Activated naive CD8-positive, alpha-beta T cell (primary cell): ENCODE measurements around the gene ARHGAP18.

Experiments
- H3K27ac Mint-ChIP-seq: one replicate; pipeline ENCODE4 v1.8.0; 2021; ENCODE audit warnings: mixed read lengths
- H3K27me3 Mint-ChIP-seq: one replicate; pipeline ENCODE4 v1.8.0; 2021; ENCODE audit warnings: mixed read lengths
- H3K36me3 Mint-ChIP-seq: one replicate; pipeline ENCODE4 v1.8.0; 2021; ENCODE audit warnings: mixed read lengths
- H3K4me1 Mint-ChIP-seq: one replicate; pipeline ENCODE4 v1.8.0; 2021; ENCODE audit warnings: low read depth, mixed read lengths
- H3K4me3 Mint-ChIP-seq: one replicate; pipeline ENCODE4 v1.8.0; 2021; ENCODE audit warnings: mild to moderate bottlenecking, mixed read lengths
- H3K9me3 Mint-ChIP-seq: one replicate; pipeline ENCODE4 v1.8.0; 2021; ENCODE audit warnings: low read depth, mixed read lengths

The ARHGAP18 gene

DNA sequence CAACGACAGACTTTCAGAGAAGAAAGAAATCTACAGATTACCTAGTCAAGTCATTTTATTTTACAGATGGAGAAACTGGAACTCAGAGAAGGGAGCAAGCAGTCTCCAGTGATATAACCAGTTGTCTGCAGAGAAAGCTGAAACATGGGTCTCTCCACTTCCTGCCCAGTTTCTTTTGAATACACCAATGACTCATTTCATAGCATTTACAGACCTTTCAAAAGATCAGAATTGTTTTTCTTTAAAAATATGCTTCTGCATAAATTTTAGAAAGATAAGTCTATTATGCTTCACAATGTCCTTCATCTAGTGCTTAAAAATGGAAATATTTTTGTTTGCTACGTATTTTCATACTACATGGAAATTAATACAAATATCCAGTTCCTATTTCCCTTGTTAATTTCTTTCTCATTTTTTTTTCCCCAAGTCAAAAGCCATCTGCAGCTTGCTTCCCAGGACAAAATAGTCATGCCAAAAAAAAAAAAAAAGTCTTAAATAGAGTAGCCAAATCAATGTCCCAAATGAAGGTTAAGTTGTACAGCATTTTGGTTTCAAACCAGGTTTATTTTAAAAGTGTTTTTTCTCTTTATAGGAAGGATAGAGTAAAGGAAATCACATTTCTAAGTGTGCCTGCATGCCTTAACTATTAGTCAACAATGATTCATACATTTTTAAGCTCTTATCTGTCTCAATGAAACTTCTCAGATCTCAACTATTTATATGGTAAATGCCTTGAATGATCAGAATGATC lies 36.9 kb downstream of the ARHGAP18 start:
- no peaks in the 10 kb centered on the region for H3K36me3 Mint-ChIP-seq
- no peaks in the 10 kb centered on the region for H3K9me3 Mint-ChIP-seq
- H3K27ac Mint-ChIP-seq, result peak overlapping the region; percentile 80
- no peaks in the 10 kb centered on the region for H3K27me3 Mint-ChIP-seq
- peaks cover 39% of the 10 kb centered on the region for H3K4me1 Mint-ChIP-seq
- H3K4me3 Mint-ChIP-seq, result peak overlapping the region; percentile 67

DNA sequence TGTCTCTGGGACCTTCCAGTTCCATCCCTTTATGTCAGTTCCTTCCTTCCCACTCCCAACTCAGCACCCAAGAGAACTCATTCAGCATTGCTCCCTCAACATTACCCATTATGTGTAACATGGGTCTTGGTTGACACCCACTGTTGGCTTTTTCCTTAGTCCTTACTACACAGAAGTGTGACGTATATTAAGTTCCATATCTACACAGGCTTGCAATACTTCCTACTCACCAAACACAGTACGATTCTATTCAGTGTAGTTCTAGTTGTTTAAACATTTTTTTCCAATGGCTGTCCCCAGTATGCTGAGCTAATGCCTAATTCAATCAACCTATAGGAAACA lies 37.7 kb downstream of the ARHGAP18 start:
- Mint-ChIP-seq H3K4me1 (peaks cover 34% of the 10 kb centered on the region), H3K27ac (peak overlapping the region; percentile 80), H3K36me3 (no peaks in the 10 kb centered on the region)

DNA sequence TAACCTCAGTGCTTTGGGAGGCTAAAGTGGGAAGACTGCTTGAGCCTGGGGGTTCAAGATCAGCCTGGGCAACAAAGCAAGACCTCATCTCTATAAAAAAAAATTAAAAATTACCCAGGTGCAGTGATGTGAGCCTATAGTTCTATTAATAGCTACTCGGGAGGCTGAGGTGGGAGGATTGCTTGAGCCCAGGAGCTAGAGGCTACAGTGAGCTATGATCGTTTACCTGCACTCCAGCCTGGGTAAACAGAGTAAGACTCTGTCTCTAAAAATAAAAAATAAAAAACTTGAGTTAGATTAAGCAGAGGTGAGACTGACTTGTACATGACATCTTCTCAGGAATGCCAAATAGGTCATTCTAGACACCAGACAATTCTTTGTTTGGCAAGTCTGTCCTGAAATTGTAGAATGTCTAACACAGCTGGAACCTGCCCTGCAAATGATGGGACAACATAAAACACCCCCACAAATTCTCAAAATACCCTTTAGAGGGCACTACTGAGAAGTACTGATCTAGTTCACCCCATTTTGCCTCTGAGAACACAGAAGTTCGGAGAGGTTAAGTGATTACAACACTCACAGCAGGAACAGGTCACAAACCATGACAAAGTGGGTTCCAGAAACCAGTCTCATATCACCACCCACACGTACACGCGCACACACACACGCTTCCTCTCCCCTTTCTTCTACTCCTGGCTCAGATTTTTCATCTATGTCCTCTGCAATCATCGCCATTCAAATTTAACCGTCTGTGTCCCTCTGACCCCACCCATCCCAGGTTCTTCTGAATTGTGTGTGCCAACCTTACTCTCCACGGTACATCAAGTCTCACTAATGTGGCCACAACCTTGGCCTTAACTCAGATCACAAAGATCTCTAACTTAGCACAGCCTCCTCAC lies 38.3 kb downstream of the ARHGAP18 start:
- peak overlapping the region; percentile 80 for H3K27ac Mint-ChIP-seq
- H3K27me3 Mint-ChIP-seq, result no peaks in the 10 kb centered on the region
- no peaks in the 10 kb centered on the region for H3K9me3 Mint-ChIP-seq
- H3K36me3 Mint-ChIP-seq, result no peaks in the 10 kb centered on the region
- peaks cover 34% of the 10 kb centered on the region for H3K4me1 Mint-ChIP-seq
- peak overlapping the region; percentile 67 for H3K4me3 Mint-ChIP-seq

More for the DNA sequence above, 37.7 kb downstream of the ARHGAP18 start:
- no peaks in the 10 kb centered on the region for H3K9me3 Mint-ChIP-seq
- no peaks in the 10 kb centered on the region for H3K27me3 Mint-ChIP-seq
- H3K4me3 Mint-ChIP-seq, result peak overlapping the region; percentile 67

DNA sequence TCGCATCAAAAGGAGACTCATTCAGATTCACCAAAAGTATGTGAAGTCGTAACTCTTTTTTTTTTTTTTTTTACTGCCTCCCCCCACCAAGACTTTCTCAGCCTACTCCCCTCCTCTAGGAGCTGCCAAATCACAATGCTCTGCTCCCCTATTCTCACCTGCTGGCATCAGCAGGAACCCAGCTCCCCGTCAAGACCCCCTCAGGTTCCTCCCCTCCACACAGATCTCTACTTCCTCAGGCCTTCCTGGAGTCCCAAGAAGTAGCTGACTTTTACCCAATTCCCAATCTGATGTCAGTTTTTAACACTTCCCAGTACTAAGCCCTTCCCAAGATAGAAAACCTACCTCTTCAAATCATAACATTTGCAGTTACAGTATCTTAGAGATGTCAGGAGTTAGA lies 39.3 kb downstream of the ARHGAP18 start:
- H3K4me1 Mint-ChIP-seq, result peaks cover 34% of the 10 kb centered on the region
- no peaks in the 10 kb centered on the region for H3K9me3 Mint-ChIP-seq
- H3K27me3 Mint-ChIP-seq, result no peaks in the 10 kb centered on the region
- no peak overlapping the region for H3K27ac Mint-ChIP-seq
- no peaks in the 10 kb centered on the region for H3K36me3 Mint-ChIP-seq
- no peak overlapping the region for H3K4me3 Mint-ChIP-seq

DNA sequence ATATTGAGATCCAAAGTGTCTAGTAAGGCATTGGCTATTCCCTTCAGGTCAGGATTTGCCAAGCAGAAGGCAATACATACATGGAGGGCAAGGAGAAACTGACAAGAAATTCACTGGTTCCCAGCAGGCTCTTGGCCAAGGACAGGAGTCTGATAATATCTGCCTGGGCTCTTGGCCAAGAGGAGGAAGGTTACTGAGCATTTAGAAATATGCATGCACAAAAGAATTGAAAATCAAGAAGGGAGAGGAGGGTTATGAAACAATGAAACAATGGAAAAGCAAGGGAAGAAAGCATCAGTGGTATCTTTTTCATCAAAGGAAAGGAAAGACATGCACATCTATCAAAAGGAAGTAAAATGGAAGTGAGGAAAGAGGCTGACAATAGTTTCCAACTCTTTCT lies 42.4 kb downstream of the ARHGAP18 start:
- Mint-ChIP-seq H3K27ac (no peak overlapping the region), H3K27me3 (no peaks in the 10 kb centered on the region), H3K4me1 (peaks cover 18% of the 10 kb centered on the region), H3K4me3 (no peak overlapping the region), H3K9me3 (no peaks in the 10 kb centered on the region), H3K36me3 (no peaks in the 10 kb centered on the region)

DNA sequence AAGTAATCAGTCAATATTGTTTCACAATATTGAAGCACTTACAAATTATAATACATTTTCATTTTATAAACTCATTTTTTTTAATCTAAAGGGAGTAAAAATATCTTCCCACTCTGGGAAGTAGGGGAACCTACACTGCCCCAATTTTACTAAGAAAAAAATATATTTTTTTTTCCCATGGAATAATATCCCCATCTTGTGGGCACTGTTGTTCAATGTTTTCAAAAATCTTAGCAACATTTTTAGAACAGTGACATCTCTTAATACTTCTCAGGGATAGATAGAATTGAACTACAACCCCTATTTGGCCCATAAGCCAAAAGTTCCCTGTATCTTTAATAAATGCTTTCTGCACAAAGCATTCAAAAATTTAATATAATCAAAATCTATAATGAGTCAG lies 42.9 kb downstream of the ARHGAP18 start:
- Mint-ChIP-seq H3K9me3 (no peaks in the 10 kb centered on the region), H3K36me3 (no peaks in the 10 kb centered on the region), H3K4me1 (peaks cover 16% of the 10 kb centered on the region), H3K27ac (no peak overlapping the region), H3K4me3 (no peak overlapping the region), H3K27me3 (no peaks in the 10 kb centered on the region)

DNA sequence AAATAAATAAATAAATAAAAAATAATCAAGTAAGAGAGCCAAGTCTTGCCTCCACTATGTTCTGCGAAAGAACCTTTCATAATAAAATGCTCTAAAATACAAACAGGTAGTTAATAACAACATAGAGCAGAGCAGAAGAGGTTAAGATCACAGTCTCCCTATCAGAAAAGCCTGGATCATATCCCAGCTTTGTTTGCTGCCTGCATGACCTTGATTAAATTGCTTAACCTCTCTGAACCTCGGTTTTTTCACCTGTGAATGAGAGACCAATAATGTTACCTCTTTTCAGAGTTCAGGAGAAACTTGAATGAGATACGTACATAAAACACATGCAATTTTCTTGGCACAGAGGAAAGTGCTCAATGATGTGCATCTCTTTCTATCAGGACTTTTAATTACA lies 44.4 kb downstream of the ARHGAP18 start:
- Mint-ChIP-seq H3K4me1 (peaks cover 4% of the 10 kb centered on the region), H3K36me3 (no peaks in the 10 kb centered on the region), H3K9me3 (no peaks in the 10 kb centered on the region), H3K4me3 (no peak overlapping the region), H3K27ac (no peak overlapping the region), H3K27me3 (no peaks in the 10 kb centered on the region)

DNA sequence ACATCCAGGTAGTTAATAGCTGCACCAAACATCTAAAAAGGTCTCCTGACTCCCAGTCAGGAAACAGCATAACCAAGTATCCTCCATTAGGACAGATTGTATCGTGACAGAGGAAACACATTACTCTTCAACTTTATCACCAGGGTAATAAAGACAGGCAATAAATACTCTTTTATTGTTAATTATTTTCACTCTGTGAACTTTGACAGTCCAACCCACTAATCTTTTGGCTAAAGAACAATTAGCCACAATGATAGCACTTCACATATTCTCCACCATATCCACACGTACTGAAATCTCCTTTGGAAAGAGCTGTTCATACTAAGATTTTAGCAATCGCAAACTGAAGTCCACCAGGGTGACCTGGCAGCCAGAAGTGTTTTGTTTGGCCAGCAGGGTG lies 46.4 kb downstream of the ARHGAP18 start:
- Mint-ChIP-seq H3K27ac (no peak overlapping the region), H3K4me3 (no peak overlapping the region), H3K4me1 (peaks cover 4% of the 10 kb centered on the region), H3K9me3 (no peaks in the 10 kb centered on the region), H3K36me3 (no peaks in the 10 kb centered on the region), H3K27me3 (no peaks in the 10 kb centered on the region)

DNA sequence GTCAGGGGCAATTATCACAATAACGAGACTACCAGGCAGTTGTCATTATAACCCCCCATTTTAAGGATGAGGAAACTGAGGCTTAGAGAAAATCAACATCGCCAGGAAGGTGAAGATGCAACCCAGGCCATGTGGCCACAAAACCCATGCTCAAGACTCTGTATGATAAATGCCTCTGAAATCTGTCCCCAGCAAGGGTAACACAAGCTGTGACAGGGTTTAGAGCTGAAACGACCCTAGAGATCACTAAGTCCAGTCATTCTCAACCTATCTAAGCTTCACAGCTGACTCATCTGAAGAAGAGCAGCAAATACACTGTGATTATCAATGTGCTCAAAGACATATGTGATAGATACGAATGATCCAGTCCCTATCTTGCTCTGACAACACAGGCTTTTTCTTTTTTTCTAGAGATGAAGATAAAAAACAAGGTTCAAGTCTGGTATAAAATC lies 47.0 kb downstream of the ARHGAP18 start:
- Mint-ChIP-seq H3K4me3 (no peak overlapping the region), H3K36me3 (no peaks in the 10 kb centered on the region), H3K4me1 (peaks cover 4% of the 10 kb centered on the region)

DNA sequence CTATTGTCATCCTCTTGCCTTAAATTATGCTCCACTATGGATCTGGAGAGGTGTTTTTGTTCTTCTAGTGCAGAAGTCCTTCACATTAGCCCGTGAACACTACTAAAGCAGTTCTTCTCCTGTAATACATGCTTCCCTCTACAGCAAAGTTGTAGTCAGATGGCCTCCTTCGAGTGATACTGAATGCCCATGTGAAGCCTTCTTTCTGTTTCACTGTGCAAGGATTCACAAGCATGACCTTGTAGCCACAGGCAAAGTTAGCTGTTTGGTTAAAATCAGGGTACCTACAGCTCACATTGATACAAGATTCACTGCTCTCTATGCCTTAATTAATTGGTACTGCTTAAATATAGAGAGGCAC lies 47.6 kb downstream of the ARHGAP18 start:
- Mint-ChIP-seq H3K9me3 (no peaks in the 10 kb centered on the region), H3K27me3 (no peaks in the 10 kb centered on the region), H3K27ac (no peak overlapping the region), H3K36me3 (no peaks in the 10 kb centered on the region), H3K4me1 (peaks cover 4% of the 10 kb centered on the region), H3K4me3 (no peak overlapping the region)

More for the DNA sequence above, 47.0 kb downstream of the ARHGAP18 start:
- Mint-ChIP-seq H3K27ac (no peak overlapping the region), H3K27me3 (no peaks in the 10 kb centered on the region), H3K9me3 (no peaks in the 10 kb centered on the region)

DNA sequence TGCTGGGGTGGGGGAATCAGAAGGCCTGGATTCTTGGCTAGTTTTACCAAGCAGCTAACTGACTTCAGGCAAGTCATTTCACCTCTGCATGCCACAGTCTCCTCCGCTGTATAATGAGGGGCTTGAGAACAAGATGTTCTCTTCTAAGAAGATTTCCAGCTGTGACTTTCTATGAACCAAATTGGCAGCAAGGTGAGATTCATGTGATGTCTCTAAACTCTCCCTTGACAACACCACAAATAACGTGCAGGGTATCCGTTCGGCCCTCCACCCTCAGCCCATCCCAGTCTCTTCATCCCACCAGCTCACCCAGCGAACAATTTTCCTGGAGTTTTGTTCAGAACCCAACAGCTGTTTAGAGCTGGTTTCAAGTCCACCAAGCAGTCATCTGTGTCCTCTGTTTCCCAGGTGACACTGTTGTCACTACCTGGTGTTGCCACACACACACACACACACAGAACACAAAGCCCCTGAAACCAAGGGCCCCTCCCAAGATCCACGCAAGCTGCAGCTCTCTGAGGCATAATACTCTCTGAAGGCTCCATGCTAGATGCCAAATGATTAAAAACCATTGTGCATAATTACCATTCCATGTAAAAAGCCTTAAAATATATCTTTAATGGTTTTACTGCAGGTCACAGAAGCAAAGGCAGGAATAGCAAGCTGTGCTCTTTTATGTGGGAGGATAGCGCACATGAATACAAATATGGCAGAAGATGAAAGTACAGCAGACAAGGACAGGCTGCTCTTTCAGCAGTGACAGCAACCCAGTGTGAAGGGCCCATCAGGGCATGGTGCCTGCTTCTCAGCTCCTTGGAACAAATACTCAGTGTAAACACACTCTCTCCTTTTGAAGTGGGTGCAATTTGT lies 48.2 kb downstream of the ARHGAP18 start:
- no peaks in the 10 kb centered on the region for H3K9me3 Mint-ChIP-seq
- H3K27ac Mint-ChIP-seq, result no peak overlapping the region
- H3K36me3 Mint-ChIP-seq, result no peaks in the 10 kb centered on the region
- H3K4me1 Mint-ChIP-seq, result peaks cover 4% of the 10 kb centered on the region
- no peaks in the 10 kb centered on the region for H3K27me3 Mint-ChIP-seq
- H3K4me3 Mint-ChIP-seq, result no peak overlapping the region

DNA sequence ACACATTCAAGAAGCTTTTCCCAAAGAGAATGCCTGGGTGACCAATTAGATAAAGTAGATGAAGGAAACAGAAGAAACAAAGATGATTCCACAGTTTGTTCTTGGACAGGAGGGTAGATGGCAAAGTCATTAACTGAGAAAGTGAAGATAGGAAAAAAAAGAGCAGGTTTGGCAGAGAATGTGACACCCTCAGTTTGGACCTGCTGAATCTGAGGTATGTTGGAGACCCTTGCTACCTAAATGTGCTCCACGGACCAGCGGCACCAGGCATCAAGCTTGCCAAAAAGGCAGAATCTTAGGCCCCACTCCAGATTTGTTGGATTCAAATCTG lies 49.7 kb downstream of the ARHGAP18 start:
- H3K4me3 Mint-ChIP-seq, result no peak overlapping the region
- H3K36me3 Mint-ChIP-seq, result no peaks in the 10 kb centered on the region
- no peak overlapping the region for H3K27ac Mint-ChIP-seq
- H3K4me1 Mint-ChIP-seq, result peaks cover 9% of the 10 kb centered on the region
- no peaks in the 10 kb centered on the region for H3K27me3 Mint-ChIP-seq
- no peaks in the 10 kb centered on the region for H3K9me3 Mint-ChIP-seq

DNA sequence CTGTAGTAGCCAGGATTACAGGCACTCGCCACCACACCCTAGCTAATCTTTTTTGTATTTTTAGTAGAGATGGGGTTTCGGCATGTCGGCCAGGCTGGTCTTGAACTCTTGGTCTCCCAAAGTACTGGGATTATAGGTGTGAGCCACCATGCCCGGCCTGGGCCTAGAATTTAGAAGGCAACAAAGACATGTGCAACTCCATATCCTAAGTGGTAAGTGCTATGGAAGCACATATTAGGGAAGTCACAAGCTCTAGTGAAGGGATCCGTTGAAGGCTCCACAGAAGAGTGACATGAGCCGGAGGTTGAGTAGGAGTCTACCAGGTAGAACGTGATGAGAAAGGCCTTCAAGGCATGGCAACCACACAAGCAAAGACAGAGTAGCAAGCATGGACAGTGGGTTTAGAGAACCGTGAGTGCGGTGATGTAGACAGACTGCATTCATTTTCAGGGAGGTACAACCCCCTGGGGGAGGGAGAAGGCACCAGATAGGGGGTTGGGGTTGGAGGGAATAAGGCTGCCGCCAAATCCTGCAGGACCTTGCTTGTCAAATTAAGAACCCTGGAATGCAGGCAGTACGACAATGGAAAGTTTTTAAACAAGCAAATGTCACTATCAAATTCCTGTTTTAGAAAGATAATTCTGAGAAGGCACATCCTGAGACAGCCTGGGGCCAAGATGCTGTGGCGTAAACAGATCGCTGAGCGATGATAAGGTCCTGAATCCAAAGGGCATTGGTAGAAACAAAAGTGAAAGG lies 50.2 kb downstream of the ARHGAP18 start:
- peaks cover 11% of the 10 kb centered on the region for H3K4me1 Mint-ChIP-seq
- no peak overlapping the region for H3K27ac Mint-ChIP-seq
- H3K4me3 Mint-ChIP-seq, result no peak overlapping the region
- H3K9me3 Mint-ChIP-seq, result no peaks in the 10 kb centered on the region
- H3K36me3 Mint-ChIP-seq, result no peaks in the 10 kb centered on the region
- H3K27me3 Mint-ChIP-seq, result no peaks in the 10 kb centered on the region

DNA sequence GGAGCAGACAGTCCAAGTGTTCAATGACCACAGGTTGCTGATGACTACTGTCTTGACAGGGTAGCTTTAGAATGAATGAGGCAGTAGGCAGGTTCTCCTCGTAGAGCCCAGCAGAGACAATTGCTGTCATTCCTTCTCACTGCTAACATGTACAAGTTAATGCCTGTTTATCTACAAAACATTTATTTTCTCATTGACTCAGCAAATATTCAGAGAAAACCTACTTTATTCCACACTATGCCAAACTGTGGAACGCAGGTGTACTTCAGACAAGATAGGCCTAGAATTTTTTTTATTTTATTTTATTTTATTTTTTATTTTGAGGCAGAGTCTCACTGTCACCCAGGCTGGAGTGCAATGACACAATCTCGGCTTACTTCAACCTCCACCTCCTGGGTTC lies 50.8 kb downstream of the ARHGAP18 start:
- Mint-ChIP-seq H3K4me1 (peaks cover 12% of the 10 kb centered on the region), H3K36me3 (no peaks in the 10 kb centered on the region)

More for the DNA sequence above, 50.8 kb downstream of the ARHGAP18 start:
- H3K9me3 Mint-ChIP-seq, result no peaks in the 10 kb centered on the region
- no peak overlapping the region for H3K27ac Mint-ChIP-seq
- H3K4me3 Mint-ChIP-seq, result no peak overlapping the region
- no peaks in the 10 kb centered on the region for H3K27me3 Mint-ChIP-seq
